K562 (cell line): ENCODE measurements around the gene ANKRD34B. TPM values are rescaled to one million over a fixed set of nuclear protein-coding genes. Genes with fewer than 3 reads are reported as not detected.

Experiments used
- CCAR2 ChIP-seq: fragments of 200-400 bp; formaldehyde crosslinking; IDR thresholded peaks from 2 replicates; pipeline ENCODE4 v1.6.1; 2017; ENCODE audit warnings: mild to moderate bottlenecking, low read depth, low read length
- KDM2B ChIP-seq: fragments of 250-450 bp; sonication (Bioruptor Pico); IDR thresholded peaks from 2 replicates; pipeline ENCODE4 v1.8.0; 2021; ENCODE audit warnings: mild to moderate bottlenecking, moderate library complexity
- ZBTB1 ChIP-seq: sonication (generic); formaldehyde crosslinking; IDR thresholded peaks from 2 replicates; pipeline ENCODE4 v1.8.1; 2023; ENCODE audit warnings: missing genetic modification reagents, low read depth, mild to moderate bottlenecking, borderline replicate concordance
- polyA plus RNA-seq, 8 experiments: library from polyadenylated mRNA; depleted of rRNA in 4 of 8; stranded (reverse) in 5 of 8; unstranded in 3 of 8; fragments of >200 nt; fragmentation: Nextera tagmentation in 2 of 8; fragmentation: Illumina TruSeq in 1 of 8; extraction: Ambion mirVana in 2 of 8; extraction: Trizol in 1 of 8; gene quantifications; 2 replicates each; pipeline versions ENCODE4 v1.2.1 to v1.2.3, GENCODE V29; 2011 to 2014; ENCODE audit warnings: inconsistent platforms in 1 of 8, missing spikeins in 1 of 8
- total RNA-seq, 7 experiments: library from RNA; depleted of rRNA in 6 of 7; stranded (reverse); fragments of >200 nt in 6 of 7; fragmentation: Illumina TruSeq in 2 of 7; extraction: Trizol in 2 of 7; gene quantifications; 2 replicates each; pipeline versions ENCODE4 v1.2.1 to v1.2.3, GENCODE V29; 2011 to 2021; ENCODE audit warnings: low replicate concordance in 1 of 7
- TF ChIP-seq, protein P1 (sequence below): sonication (generic); formaldehyde crosslinking; IDR thresholded peaks from 2 replicates; pipeline ENCODE4 v1.8.0; 2022; ENCODE audit warnings: missing genetic modification reagents, mild to moderate bottlenecking, borderline replicate concordance
- TF ChIP-seq, protein P2 (sequence below): fragments of 200-800 bp; sonication (Bioruptor generic); IDR thresholded peaks from 2 replicates; pipeline ENCODE4 v1.6.1; 2017; ENCODE audit warnings: missing genetic modification characterization, missing compliant biosample characterization
- TF ChIP-seq, protein P3 (sequence below): sonication (generic); formaldehyde crosslinking; IDR thresholded peaks from 2 replicates; pipeline ENCODE4 v1.8.0; 2022; ENCODE audit warnings: mild to moderate bottlenecking, missing genetic modification reagents

The ANKRD34B gene
- total and polyA plus RNA-seq, 9 of the 15 experiments (the other 6 are each of a cell fraction or from before 2014, with no cell fraction given) = not detected

DNA sequence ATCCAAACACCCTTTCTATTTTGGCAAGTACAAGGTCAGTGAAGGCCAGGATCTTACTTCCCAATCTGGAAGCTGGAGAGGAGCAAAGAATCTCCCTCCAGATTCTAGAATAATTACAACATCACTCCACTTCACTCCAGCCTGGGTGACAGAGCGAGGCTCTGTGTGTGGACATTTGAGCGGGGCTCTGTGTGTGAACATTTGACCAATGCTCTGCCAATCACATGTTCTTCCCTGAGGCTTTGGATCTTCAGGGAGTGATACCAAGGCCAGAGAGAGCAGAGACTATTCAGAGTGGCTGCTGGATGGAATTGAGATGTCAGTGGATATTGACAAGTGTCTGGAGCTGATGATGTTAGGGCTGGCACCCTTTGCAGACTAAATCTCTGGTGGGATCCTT lies 24.7 kb upstream of the ANKRD34B start (continued):
- TF ChIP-seq, protein P1, sequence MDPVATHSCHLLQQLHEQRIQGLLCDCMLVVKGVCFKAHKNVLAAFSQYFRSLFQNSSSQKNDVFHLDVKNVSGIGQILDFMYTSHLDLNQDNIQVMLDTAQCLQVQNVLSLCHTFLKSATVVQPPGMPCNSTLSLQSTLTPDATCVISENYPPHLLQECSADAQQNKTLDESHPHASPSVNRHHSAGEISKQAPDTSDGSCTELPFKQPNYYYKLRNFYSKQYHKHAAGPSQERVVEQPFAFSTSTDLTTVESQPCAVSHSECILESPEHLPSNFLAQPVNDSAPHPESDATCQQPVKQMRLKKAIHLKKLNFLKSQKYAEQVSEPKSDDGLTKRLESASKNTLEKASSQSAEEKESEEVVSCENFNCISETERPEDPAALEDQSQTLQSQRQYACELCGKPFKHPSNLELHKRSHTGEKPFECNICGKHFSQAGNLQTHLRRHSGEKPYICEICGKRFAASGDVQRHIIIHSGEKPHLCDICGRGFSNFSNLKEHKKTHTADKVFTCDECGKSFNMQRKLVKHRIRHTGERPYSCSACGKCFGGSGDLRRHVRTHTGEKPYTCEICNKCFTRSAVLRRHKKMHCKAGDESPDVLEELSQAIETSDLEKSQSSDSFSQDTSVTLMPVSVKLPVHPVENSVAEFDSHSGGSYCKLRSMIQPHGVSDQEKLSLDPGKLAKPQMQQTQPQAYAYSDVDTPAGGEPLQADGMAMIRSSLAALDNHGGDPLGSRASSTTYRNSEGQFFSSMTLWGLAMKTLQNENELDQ (CRISPR knock-in tag) = no peak
- TF ChIP-seq, protein P2, sequence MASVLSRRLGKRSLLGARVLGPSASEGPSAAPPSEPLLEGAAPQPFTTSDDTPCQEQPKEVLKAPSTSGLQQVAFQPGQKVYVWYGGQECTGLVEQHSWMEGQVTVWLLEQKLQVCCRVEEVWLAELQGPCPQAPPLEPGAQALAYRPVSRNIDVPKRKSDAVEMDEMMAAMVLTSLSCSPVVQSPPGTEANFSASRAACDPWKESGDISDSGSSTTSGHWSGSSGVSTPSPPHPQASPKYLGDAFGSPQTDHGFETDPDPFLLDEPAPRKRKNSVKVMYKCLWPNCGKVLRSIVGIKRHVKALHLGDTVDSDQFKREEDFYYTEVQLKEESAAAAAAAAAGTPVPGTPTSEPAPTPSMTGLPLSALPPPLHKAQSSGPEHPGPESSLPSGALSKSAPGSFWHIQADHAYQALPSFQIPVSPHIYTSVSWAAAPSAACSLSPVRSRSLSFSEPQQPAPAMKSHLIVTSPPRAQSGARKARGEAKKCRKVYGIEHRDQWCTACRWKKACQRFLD (CRISPR knock-in tag) = no peak
- no peak for TF ChIP-seq KDM2B (CRISPR knock-in tag)
- no peak for TF ChIP-seq CCAR2
- TF ChIP-seq ZBTB1 (CRISPR knock-in tag) = no peak
- TF ChIP-seq, protein P3, sequence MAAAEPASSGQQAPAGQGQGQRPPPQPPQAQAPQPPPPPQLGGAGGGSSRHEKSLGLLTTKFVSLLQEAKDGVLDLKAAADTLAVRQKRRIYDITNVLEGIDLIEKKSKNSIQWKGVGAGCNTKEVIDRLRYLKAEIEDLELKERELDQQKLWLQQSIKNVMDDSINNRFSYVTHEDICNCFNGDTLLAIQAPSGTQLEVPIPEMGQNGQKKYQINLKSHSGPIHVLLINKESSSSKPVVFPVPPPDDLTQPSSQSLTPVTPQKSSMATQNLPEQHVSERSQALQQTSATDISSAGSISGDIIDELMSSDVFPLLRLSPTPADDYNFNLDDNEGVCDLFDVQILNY (CRISPR knock-in tag) = no peak
